ENCODE measurements around the gene PIP5K1C.

DNA sequence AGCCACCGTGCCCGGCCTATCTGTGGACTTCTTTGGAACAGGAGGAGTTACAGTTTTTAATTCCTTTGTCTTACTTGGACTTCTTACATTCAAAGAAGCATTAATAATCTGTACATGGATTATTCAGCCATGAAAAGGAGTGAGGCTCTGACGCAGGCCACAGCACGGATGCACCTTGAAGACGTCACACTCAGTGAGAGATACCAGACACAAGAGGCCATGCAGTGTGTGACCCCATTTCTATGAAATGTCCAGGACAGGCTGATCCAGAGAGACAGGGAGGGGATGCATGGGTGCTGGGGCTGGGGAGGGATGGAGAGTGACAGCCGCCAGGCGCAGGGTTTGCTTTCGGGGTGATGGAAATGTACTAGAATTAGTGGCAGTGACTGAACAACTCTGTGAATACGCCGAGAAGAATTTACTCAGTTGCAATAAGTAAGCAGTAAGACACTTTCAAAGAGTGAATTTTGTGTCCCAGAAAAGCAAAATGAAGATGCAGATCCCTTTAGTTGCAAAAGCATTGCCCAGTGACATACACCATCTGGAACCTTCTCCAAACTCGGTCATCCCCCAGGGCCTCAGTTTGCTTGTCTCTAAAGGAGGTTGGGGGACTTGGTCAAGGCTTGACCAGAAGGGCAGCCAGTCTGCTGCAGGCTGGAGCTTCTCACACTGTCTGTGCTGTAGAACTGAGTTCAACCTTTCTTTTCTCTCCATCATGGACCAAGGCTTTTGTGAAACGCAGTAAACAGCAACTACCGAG is 25.3 kb downstream of the PIP5K1C start:
- no peak for TF ChIP-seq EZH2 (IDR thresholded peaks at IDR 0.05; ENCODE audit: borderline replicate concordance, insufficient read depth, low read length, poor library complexity, severe bottlenecking)
- TF ChIP-seq, protein P1, sequence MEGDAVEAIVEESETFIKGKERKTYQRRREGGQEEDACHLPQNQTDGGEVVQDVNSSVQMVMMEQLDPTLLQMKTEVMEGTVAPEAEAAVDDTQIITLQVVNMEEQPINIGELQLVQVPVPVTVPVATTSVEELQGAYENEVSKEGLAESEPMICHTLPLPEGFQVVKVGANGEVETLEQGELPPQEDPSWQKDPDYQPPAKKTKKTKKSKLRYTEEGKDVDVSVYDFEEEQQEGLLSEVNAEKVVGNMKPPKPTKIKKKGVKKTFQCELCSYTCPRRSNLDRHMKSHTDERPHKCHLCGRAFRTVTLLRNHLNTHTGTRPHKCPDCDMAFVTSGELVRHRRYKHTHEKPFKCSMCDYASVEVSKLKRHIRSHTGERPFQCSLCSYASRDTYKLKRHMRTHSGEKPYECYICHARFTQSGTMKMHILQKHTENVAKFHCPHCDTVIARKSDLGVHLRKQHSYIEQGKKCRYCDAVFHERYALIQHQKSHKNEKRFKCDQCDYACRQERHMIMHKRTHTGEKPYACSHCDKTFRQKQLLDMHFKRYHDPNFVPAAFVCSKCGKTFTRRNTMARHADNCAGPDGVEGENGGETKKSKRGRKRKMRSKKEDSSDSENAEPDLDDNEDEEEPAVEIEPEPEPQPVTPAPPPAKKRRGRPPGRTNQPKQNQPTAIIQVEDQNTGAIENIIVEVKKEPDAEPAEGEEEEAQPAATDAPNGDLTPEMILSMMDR (IDR thresholded peaks at IDR 0.05; ENCODE audit: poor library complexity, severe bottlenecking): no peak
- TF ChIP-seq EP300 (conservative IDR thresholded peaks at IDR 0.05; ENCODE audit: poor library complexity, severe bottlenecking): no peak
- no peak for TF ChIP-seq POLR2AphosphoS5 (IDR thresholded peaks at IDR 0.05)
